A673 (cell line): ENCODE data around the gene DENND6B.

Source experiments
- EZH2 ChIP-seq: fragments of 200-600 bp; sonication (generic); IDR thresholded peaks from 2 replicates; pipeline ENCODE4 v1.6.1; 2017; ENCODE audit warnings: borderline replicate concordance, low read depth, mild to moderate bottlenecking, mixed read lengths, antibody characterized with exemption, low read length; ENCODE audit not compliant: poor library complexity, severe bottlenecking
- TF ChIP-seq, protein P1 (sequence below): fragments of 300-800, 200-600 bp; sonication (generic); conservative IDR thresholded peaks from 2 replicates; pipeline ENCODE4 v1.5.1; 2017; ENCODE audit warnings: low read depth, mild to moderate bottlenecking, antibody characterized with exemption, low read length, moderate library complexity, mixed read lengths

DNA sequence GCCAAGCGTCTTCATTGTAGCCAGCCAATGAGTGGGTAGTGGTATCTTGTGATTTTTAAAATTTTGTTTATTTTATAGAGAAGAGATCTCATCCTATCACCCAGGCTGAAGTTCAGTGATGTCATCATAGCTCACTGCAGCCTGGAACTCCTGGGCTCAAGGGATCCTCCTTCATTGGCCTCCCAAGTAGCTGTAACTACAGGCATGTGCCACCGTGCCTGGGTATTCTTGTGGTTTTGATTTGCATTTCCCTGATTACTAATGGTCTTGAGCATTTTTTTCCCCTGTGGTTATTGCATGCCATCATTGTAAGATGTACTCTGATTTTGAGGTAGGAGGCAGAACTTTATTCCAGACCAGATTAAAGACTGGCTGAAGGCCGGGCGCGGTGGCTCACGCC lies 2.4 kb upstream of the DENND6B start:
- TF ChIP-seq, protein P1, sequence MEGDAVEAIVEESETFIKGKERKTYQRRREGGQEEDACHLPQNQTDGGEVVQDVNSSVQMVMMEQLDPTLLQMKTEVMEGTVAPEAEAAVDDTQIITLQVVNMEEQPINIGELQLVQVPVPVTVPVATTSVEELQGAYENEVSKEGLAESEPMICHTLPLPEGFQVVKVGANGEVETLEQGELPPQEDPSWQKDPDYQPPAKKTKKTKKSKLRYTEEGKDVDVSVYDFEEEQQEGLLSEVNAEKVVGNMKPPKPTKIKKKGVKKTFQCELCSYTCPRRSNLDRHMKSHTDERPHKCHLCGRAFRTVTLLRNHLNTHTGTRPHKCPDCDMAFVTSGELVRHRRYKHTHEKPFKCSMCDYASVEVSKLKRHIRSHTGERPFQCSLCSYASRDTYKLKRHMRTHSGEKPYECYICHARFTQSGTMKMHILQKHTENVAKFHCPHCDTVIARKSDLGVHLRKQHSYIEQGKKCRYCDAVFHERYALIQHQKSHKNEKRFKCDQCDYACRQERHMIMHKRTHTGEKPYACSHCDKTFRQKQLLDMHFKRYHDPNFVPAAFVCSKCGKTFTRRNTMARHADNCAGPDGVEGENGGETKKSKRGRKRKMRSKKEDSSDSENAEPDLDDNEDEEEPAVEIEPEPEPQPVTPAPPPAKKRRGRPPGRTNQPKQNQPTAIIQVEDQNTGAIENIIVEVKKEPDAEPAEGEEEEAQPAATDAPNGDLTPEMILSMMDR, result no peak
- no peak for TF ChIP-seq EZH2
